Measurements from ENCODE around the gene PHF21A. TPM values are rescaled to one million over a fixed set of nuclear protein-coding genes. Genes with fewer than 3 reads are reported as not detected.
A peak's percentile ranks its signal among the peaks of the same experiment; 100 is the strongest.

The PHF21A gene
- total RNA-seq, 2 donors from 2014 or later, result 69.2 to 70.2 TPM

- Mint-ChIP-seq H3K36me3 (ENCODE audit: insufficient read depth in 2 of 2) (peaks cover 2 to 6% of the 10 kb centered on the region in 2 donors), H3K27me3 (ENCODE audit: low read depth) (peaks cover 13% of the 10 kb centered on the region), H3K9me3 (no peaks in the 10 kb centered on the region), H3K27ac (no peak overlapping the region), H3K4me3 (peak overlapping the region; percentile 56 to 73), H3K4me1 (ENCODE audit: low read depth) (peaks cover 27% of the 10 kb centered on the region)
- DNase-seq (no peak), ATAC-seq (replicated peaks in 1 of 2) (no peak)
These were observed 200.4 kb downstream of the PHF21A start for GRCh38 chr11:45920531-45921477.

- DNase-seq, result peak in 1 of 2 donors; percentile 0
- ATAC-seq (replicated peaks in 1 of 2), result no peak
- peaks cover 4 to 6% of the 10 kb centered on the region in 2 donors for H3K36me3 Mint-ChIP-seq (ENCODE audit: insufficient read depth in 2 of 2)
- peaks cover 13% of the 10 kb centered on the region for H3K27me3 Mint-ChIP-seq (ENCODE audit: low read depth)
- H3K4me1 Mint-ChIP-seq (ENCODE audit: low read depth), result peaks cover 33% of the 10 kb centered on the region
- no peaks in the 10 kb centered on the region for H3K9me3 Mint-ChIP-seq
- peak overlapping the region; percentile 33 to 69 for H3K4me3 Mint-ChIP-seq
- no peak overlapping the region for H3K27ac Mint-ChIP-seq
These were observed 201.3 kb downstream of the PHF21A start for GRCh38 chr11:45919806-45920530.

GRCh38 chr11:45918962-45919675, 202.1 kb downstream of the PHF21A start:
- Mint-ChIP-seq H3K27ac (no peak overlapping the region), H3K27me3 (ENCODE audit: low read depth) (peaks cover 8% of the 10 kb centered on the region), H3K9me3 (no peaks in the 10 kb centered on the region), H3K4me3 (peak overlapping the region; percentile 100), H3K4me1 (ENCODE audit: low read depth) (peaks cover 33% of the 10 kb centered on the region), H3K36me3 (ENCODE audit: insufficient read depth in 2 of 2) (peaks cover 4 to 6% of the 10 kb centered on the region in 2 donors)
- ATAC-seq (replicated peaks in 1 of 2) (no peak), DNase-seq (no peak)

GRCh38 chr11:45918331-45918941, 202.8 kb downstream of the PHF21A start:
- Mint-ChIP-seq H3K27ac (peak overlapping the region; percentile 96), H3K36me3 (ENCODE audit: insufficient read depth in 2 of 2) (peaks cover 4 to 6% of the 10 kb centered on the region in 2 donors), H3K27me3 (ENCODE audit: low read depth) (peaks cover 5% of the 10 kb centered on the region)

GRCh38 chr11:45917623-45918330, 203.5 kb downstream of the PHF21A start, which contains the start of gene PEX16:
Gene PEX16, minus strand, starts transcription at chr11:45917877. Its CDS starts 66 bp downstream, at chr11:45917811.
- H3K9me3 Mint-ChIP-seq, result no peaks in the 10 kb centered on the region
- H3K4me1 Mint-ChIP-seq (ENCODE audit: low read depth), result peaks cover 29% of the 10 kb centered on the region
- peaks cover 4% of the 10 kb centered on the region in 2 donors for H3K36me3 Mint-ChIP-seq (ENCODE audit: insufficient read depth in 2 of 2)
- H3K4me3 Mint-ChIP-seq, result peak within 1 kb of the TSS; percentile 100
- peaks cover 5% of the 10 kb centered on the region for H3K27me3 Mint-ChIP-seq (ENCODE audit: low read depth)
- peak; percentile 89 to 94 for ATAC-seq (replicated peaks in 1 of 2)
- H3K27ac Mint-ChIP-seq, result peak within 1 kb of the TSS; percentile 96
- DNase-seq, result peak; percentile 94 to 98

More at GRCh38 chr11:45918331-45918941, 202.8 kb downstream of the PHF21A start:
- peak; percentile 38 to 56 for ATAC-seq (replicated peaks in 1 of 2)
- Mint-ChIP-seq H3K9me3 (no peaks in the 10 kb centered on the region), H3K4me3 (peak overlapping the region; percentile 100), H3K4me1 (ENCODE audit: low read depth) (peaks cover 32% of the 10 kb centered on the region)
- DNase-seq, result peak; percentile 78 to 81

GRCh38 chr11:45917286-45917622, 204.0 kb downstream of the PHF21A start:
- Mint-ChIP-seq H3K4me3 (peak overlapping the region; percentile 100), H3K4me1 (ENCODE audit: low read depth) (peaks cover 29% of the 10 kb centered on the region), H3K36me3 (ENCODE audit: insufficient read depth in 2 of 2) (peaks cover 4% of the 10 kb centered on the region in 2 donors), H3K27ac (peak overlapping the region; percentile 96), H3K9me3 (no peaks in the 10 kb centered on the region), H3K27me3 (ENCODE audit: low read depth) (peaks cover 5% of the 10 kb centered on the region)
- no peak for ATAC-seq (replicated peaks in 1 of 2)
- DNase-seq, result no peak

- no peak for DNase-seq
These were observed 205.8 kb downstream of the PHF21A start for GRCh38 chr11:45915446-45915845.

GRCh38 chr11:45913942-45914635, 207.2 kb downstream of the PHF21A start:
- DNase-seq, result no peak
- Mint-ChIP-seq H3K4me3 (no peak overlapping the region), H3K27ac (no peak overlapping the region), H3K9me3 (no peaks in the 10 kb centered on the region), H3K4me1 (ENCODE audit: low read depth) (peaks cover 24% of the 10 kb centered on the region), H3K27me3 (ENCODE audit: low read depth) (no peaks in the 10 kb centered on the region), H3K36me3 (ENCODE audit: insufficient read depth in 2 of 2) (peaks cover 4 to 6% of the 10 kb centered on the region in 2 donors)
- no peak for ATAC-seq (replicated peaks in 1 of 2)

More at GRCh38 chr11:45915446-45915845, 205.8 kb downstream of the PHF21A start:
- Mint-ChIP-seq H3K36me3 (ENCODE audit: insufficient read depth in 2 of 2) (peaks cover 4 to 6% of the 10 kb centered on the region in 2 donors), H3K4me1 (ENCODE audit: low read depth) (peaks cover 24% of the 10 kb centered on the region), H3K4me3 (no peak overlapping the region), H3K27me3 (ENCODE audit: low read depth) (no peaks in the 10 kb centered on the region), H3K9me3 (no peaks in the 10 kb centered on the region), H3K27ac (no peak overlapping the region)
- ATAC-seq (replicated peaks in 1 of 2), result no peak

GRCh38 chr11:45913514-45913913, 207.7 kb downstream of the PHF21A start:
- Mint-ChIP-seq H3K4me3 (no peak overlapping the region), H3K27me3 (ENCODE audit: low read depth) (no peaks in the 10 kb centered on the region), H3K4me1 (ENCODE audit: low read depth) (peaks cover 21% of the 10 kb centered on the region), H3K27ac (no peak overlapping the region), H3K36me3 (ENCODE audit: insufficient read depth in 2 of 2) (peaks cover 4% of the 10 kb centered on the region in 2 donors), H3K9me3 (no peaks in the 10 kb centered on the region)
- no peak for DNase-seq
- no peak for ATAC-seq (replicated peaks in 1 of 2)

- Mint-ChIP-seq H3K4me3 (no peak overlapping the region), H3K27me3 (ENCODE audit: low read depth) (no peaks in the 10 kb centered on the region), H3K9me3 (no peaks in the 10 kb centered on the region)
These were observed 210.6 kb downstream of the PHF21A start for GRCh38 chr11:45910623-45911022.

GRCh38 chr11:45909594-45910475, 211.4 kb downstream of the PHF21A start:
- H3K4me3 Mint-ChIP-seq, result no peak overlapping the region
- ATAC-seq (replicated peaks in 1 of 2) (no peak), DNase-seq (no peak)
- H3K9me3 Mint-ChIP-seq, result no peaks in the 10 kb centered on the region
- peaks cover 0 to 3% of the 10 kb centered on the region in 2 donors for H3K36me3 Mint-ChIP-seq (ENCODE audit: insufficient read depth in 2 of 2)
- H3K27me3 Mint-ChIP-seq (ENCODE audit: low read depth), result no peaks in the 10 kb centered on the region
- no peaks in the 10 kb centered on the region for H3K4me1 Mint-ChIP-seq (ENCODE audit: low read depth)
- no peak overlapping the region for H3K27ac Mint-ChIP-seq

More at GRCh38 chr11:45910623-45911022, 210.6 kb downstream of the PHF21A start:
- DNase-seq, result no peak
- ATAC-seq (replicated peaks in 1 of 2), result no peak
- H3K36me3 Mint-ChIP-seq (ENCODE audit: insufficient read depth in 2 of 2), result peaks cover 1 to 3% of the 10 kb centered on the region in 2 donors
- no peak overlapping the region for H3K27ac Mint-ChIP-seq
- H3K4me1 Mint-ChIP-seq (ENCODE audit: low read depth), result peaks cover 4% of the 10 kb centered on the region
